C4-2B (cell line): ENCODE measurements around the gene L1CAM.

Experiments
- H3K27ac ChIP-seq: fragments of 450-650 bp; 2 replicates; pipeline ENCODE4 v1.5.1; 2017
- CTCF ChIP-seq: fragments of 450-650 bp; conservative IDR thresholded peaks from 2 replicates; pipeline ENCODE4 v1.5.1; 2017; ENCODE audit warnings: mild to moderate bottlenecking
- ZFX ChIP-seq: fragments of 450-650 bp; IDR thresholded peaks from 2 replicates; pipeline ENCODE4 v1.6.1; 2017

Gene L1CAM

GRCh38 chrX:153870288-153870690 lies 15.7 kb downstream of the L1CAM start:
- no peak overlapping the region for H3K27ac ChIP-seq
- TF ChIP-seq ZFX (no peak), CTCF (no peak)

GRCh38 chrX:153869473-153870287 lies 16.3 kb downstream of the L1CAM start:
- no peak overlapping the region for H3K27ac ChIP-seq
- no peak for TF ChIP-seq ZFX
- no peak for TF ChIP-seq CTCF

- TF ChIP-seq ZFX (no peak), CTCF (no peak)
- no peak overlapping the region for H3K27ac ChIP-seq
Observed at GRCh38 chrX:153868576-153869472, 17.1 kb downstream of the L1CAM start.

GRCh38 chrX:153867671-153868070 lies 18.3 kb downstream of the L1CAM start:
- H3K27ac ChIP-seq = no peak overlapping the region
- TF ChIP-seq CTCF (no peak), ZFX (no peak)

- TF ChIP-seq ZFX (no peak), CTCF (no peak)
- no peak overlapping the region for H3K27ac ChIP-seq
Observed at GRCh38 chrX:153867139-153867538, 18.8 kb downstream of the L1CAM start.

- TF ChIP-seq CTCF = no peak
- no peak for TF ChIP-seq ZFX
- no peak overlapping the region for H3K27ac ChIP-seq
Observed at GRCh38 chrX:153866302-153867019, 19.5 kb downstream of the L1CAM start.
